GM10248 (cell line): Measurements from ENCODE around the gene SPIB.

ENCODE experiments used
- CTCF ChIA-PET: fragments of 300-600 bp; sonication (Branson Sonifier 250); formaldehyde crosslinking; extraction: SDS; loops from one replicate; lab custom pipeline; 2021; ENCODE audit warnings: antibody characterized with exemption; lab: Yijun Ruan, JAX
- POLR2A ChIA-PET: fragments of 350-650 bp; sonication (Branson Sonifier 250); formaldehyde crosslinking; extraction: SDS; loops from one replicate; lab custom pipeline; 2020; ENCODE audit warnings: antibody characterized with exemption; lab: Yijun Ruan, JAX
- DNase-seq: peaks from one replicate; pipeline ENCODE4 v3.0.0; 2012; ENCODE audit errors: extremely low spot score
- CTCF ChIP-seq: IDR thresholded peaks from 2 replicates; pipeline ENCODE4 v1.5.1; 2012; ENCODE audit warnings: mild to moderate bottlenecking, low read depth; ENCODE audit errors: extremely low read depth, missing control alignments, control extremely low read depth

Gene SPIB

GRCh38 chr19:50417111-50418081 lies 1.3 kb upstream of the SPIB start:
- DNase-seq, result no peak
- no peak for TF ChIP-seq CTCF
- ChIA-PET CTCF (interaction anchor here (1.1 to 3.9 kb wide), 3 partner anchors 10 to 49 kb away, joined by 5 to 14 read pairs (median 10); no protein-coding TSS in a partner anchor), POLR2A (interaction anchor here (1.3 kb wide), 1 partner anchor 43 kb away, joined by 3 read pairs; no protein-coding TSS in a partner anchor)

GRCh38 chr19:50419022-50419579 lies 363 bp downstream of the SPIB start:
- ChIA-PET POLR2A (interaction anchor here (0.8 to 1.3 kb wide), 3 partner anchors 9 to 41 kb away, joined by 3 to 6 read pairs (median 5); no protein-coding TSS in a partner anchor), CTCF (interaction anchor here (1.0 to 3.9 kb wide), 4 partner anchors 9 to 62 kb away, joined by 3 to 14 read pairs (median 6); no protein-coding TSS in a partner anchor)
- DNase-seq, result no peak
- no peak for TF ChIP-seq CTCF

GRCh38 chr19:50419580-50420035 lies 870 bp downstream of the SPIB start:
- POLR2A ChIA-PET, result no interaction called here
- DNase-seq, result peak; percentile 68
- CTCF ChIA-PET, result interaction anchor here (1.5 to 3.9 kb wide), 3 partner anchors 8 to 53 kb away, joined by 3 to 14 read pairs (median 5); no protein-coding TSS in a partner anchor
- no peak for TF ChIP-seq CTCF

GRCh38 chr19:50420127-50420526 lies 1.4 kb downstream of the SPIB start:
- CTCF ChIA-PET, result interaction anchor here (1.5 to 3.9 kb wide), 4 partner anchors 8 to 136 kb away, joined by 3 to 14 read pairs (median 4); no protein-coding TSS in a partner anchor
- no peak for TF ChIP-seq CTCF
- POLR2A ChIA-PET, result no interaction called here

GRCh38 chr19:50420808-50421207 lies 2.1 kb downstream of the SPIB start:
- ChIA-PET POLR2A (interaction anchor here (0.5 kb wide), 1 partner anchor 9 kb away, joined by 5 read pairs; no protein-coding TSS in a partner anchor), CTCF (interaction anchor here (1.5 to 1.7 kb wide), 3 partner anchors 40 to 135 kb away, joined by 3 to 5 read pairs (median 3); no protein-coding TSS in a partner anchor)
- DNase-seq, result no peak
- TF ChIP-seq CTCF, result no peak

More at GRCh38 chr19:50420127-50420526, 1.4 kb downstream of the SPIB start:
- DNase-seq, result no peak
